ENCODE data around the gene MCU. TPM values are rescaled to one million over a fixed set of nuclear protein-coding genes. Genes with fewer than 3 reads are reported as not detected.

The MCU gene
- total and polyA plus RNA-seq, 2 of the 8 experiments (the other 6 are each of a cell fraction or from before 2014, with no cell fraction given): 51.6 to 62.2 TPM

DNA sequence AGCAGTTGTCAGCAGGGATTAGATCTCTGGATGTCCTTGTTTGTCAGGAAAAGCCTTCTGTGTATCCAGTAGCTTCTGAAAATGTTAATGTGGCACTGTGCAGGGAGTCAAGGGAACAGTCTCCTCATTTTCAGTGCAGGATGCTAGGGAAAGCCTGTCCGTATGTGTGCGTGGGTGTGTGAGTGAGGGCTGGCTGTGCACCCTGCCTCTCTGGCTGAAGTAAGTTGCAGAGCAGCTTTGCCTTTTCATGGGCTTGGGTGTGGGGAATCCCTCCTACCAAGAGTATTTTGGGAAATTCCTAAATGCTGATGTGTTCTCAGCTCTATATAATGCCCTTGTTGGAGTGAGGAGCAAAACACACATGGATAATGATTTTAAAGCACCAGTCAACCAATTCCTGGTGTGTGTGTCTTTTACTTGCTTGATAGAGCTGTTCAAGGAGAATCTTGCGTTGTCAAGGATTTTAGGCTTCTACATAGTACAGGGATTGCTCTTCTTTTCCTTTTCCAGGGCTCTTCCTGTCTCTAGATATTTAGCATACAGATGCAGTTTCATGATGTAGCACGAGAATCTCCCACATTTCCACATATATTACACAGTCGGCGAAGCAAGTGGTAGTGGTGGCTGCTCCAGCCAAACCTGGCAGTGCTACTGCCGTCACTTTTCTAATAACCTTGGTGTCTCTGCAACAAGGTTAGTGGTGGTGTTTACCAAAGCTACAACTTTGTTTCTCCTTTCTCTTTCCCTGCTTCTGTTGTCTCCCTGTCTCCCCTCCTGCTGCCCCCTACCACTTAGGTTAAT is 92.8 kb downstream of the MCU start (continued):
- TF ChIP-seq SAP30 (IDR thresholded peaks at IDR 0.05; ENCODE audit: insufficient read depth, insufficient replicate concordance, low read length): no peak
